IMR-90 (cell line): ENCODE results near the gene TMEM179. TPM values are rescaled to one million over a fixed set of nuclear protein-coding genes. Genes with fewer than 3 reads are reported as not detected.

Experiments used
- ATAC-seq: fragments of 200-7000 bp; cut with Tn5 transposase; 2 replicates; pipeline ENCODE4 v1.9.1; 2020; ENCODE audit warnings: low read depth, mild to moderate bottlenecking, moderate library complexity
- BruUV-seq: library from RNA; stranded (reverse); fragments of 400-500 nt; replicated peaks from 2 replicates; lab custom pipeline; 2021; lab: Mats Ljungman, UMichigan
- CTCF ChIA-PET: fragments of 300-600 bp; formaldehyde crosslinking; extraction: SDS; loops from one replicate; lab custom pipeline; 2021; ENCODE audit warnings: antibody characterized with exemption; lab: Yijun Ruan, JAX
- POLR2A ChIA-PET: fragments of 300-600 bp; sonication (Branson Sonifier 250); formaldehyde crosslinking; loops from one replicate; lab custom pipeline; 2022; ENCODE audit warnings: antibody characterized with exemption; ENCODE audit not compliant: unreplicated experiment; lab: Charles Lee
- DNase-seq: peaks from one replicate; pipeline ENCODE4 v3.0.0; 2013
- H2AFZ ChIP-seq: replicated peaks from 2 replicates; pipeline ENCODE3; 2013; ENCODE audit warnings: low read length, mild to moderate bottlenecking; ENCODE audit not compliant: poor library complexity
- H2AK5ac ChIP-seq: 2 replicates; pipeline ENCODE4 v1.6.1; 2013; ENCODE audit warnings: low read depth, low read length, inconsistent platforms
- H2AK9ac ChIP-seq: replicated peaks from 2 replicates; pipeline ENCODE3; 2013; ENCODE audit warnings: mild to moderate bottlenecking, low read depth, low read length, moderate library complexity; ENCODE audit not compliant: poor library complexity
- H2BK120ac ChIP-seq: 2 replicates; pipeline ENCODE4 v1.6.1; 2013; ENCODE audit warnings: low read depth, low read length, inconsistent platforms
- H2BK15ac ChIP-seq: 3 replicates; pipeline ENCODE4 v1.6.1; 2013; ENCODE audit warnings: low read depth, low read length, inconsistent platforms
- H2BK20ac ChIP-seq: 2 replicates; pipeline ENCODE4 v1.6.1; 2013; ENCODE audit warnings: low read depth, mild to moderate bottlenecking, inconsistent platforms, low read length, moderate library complexity
- H2BK5ac ChIP-seq: 2 replicates; pipeline ENCODE4 v1.6.1; 2013; ENCODE audit warnings: mild to moderate bottlenecking, low read depth, low read length, inconsistent platforms; ENCODE audit not compliant: poor library complexity, severe bottlenecking
- H3K14ac ChIP-seq: replicated peaks from 2 replicates; pipeline ENCODE4 v1.6.1; 2013; ENCODE audit warnings: low read depth, low read length, inconsistent platforms
- H3K18ac ChIP-seq: 2 replicates; pipeline ENCODE4 v1.6.1; 2013; ENCODE audit warnings: low read depth, low read length, control low read depth
- H3K23ac ChIP-seq: 2 replicates; pipeline ENCODE4 v1.6.1; 2013; ENCODE audit warnings: low read depth, low read length, inconsistent platforms
- H3K27ac ChIP-seq: 2 replicates; pipeline ENCODE4 v1.5.1; 2013; ENCODE audit warnings: mild to moderate bottlenecking, control low read depth, low read length; ENCODE audit not compliant: insufficient read depth
- H3K27me3 ChIP-seq: 2 replicates; pipeline ENCODE4 v1.6.1; 2013; ENCODE audit warnings: low read length; ENCODE audit not compliant: control insufficient read depth, insufficient read depth
- H3K36me3 ChIP-seq: 2 replicates; pipeline ENCODE4 v1.6.1; 2013; ENCODE audit warnings: low read length, mixed read lengths; ENCODE audit not compliant: control insufficient read depth, insufficient read depth
- H3K4ac ChIP-seq: 2 replicates; pipeline ENCODE4 v1.6.1; 2013; ENCODE audit warnings: low read depth, low read length, inconsistent platforms
- H3K4me1 ChIP-seq: 2 replicates; pipeline ENCODE4 v1.6.1; 2013; ENCODE audit warnings: low read length, mixed read lengths; ENCODE audit not compliant: control insufficient read depth, insufficient read depth
- H3K4me2 ChIP-seq: 2 replicates; pipeline ENCODE4 v1.6.1; 2013; ENCODE audit warnings: low read depth, mild to moderate bottlenecking, control low read depth, low read length, moderate library complexity
- H3K4me3 ChIP-seq: 2 replicates; pipeline ENCODE4 v1.5.1; 2013; ENCODE audit warnings: low read depth, mild to moderate bottlenecking, control low read depth, low read length, moderate library complexity; ENCODE audit not compliant: insufficient read depth
- H3K56ac ChIP-seq: 2 replicates; pipeline ENCODE4 v1.6.1; 2013; ENCODE audit warnings: low read length, inconsistent platforms; ENCODE audit not compliant: insufficient read depth; ENCODE audit errors: extremely low read depth
- H3K79me1 ChIP-seq, 2 experiments: 2 replicates each; pipeline ENCODE4 v1.6.1; 2013; ENCODE audit warnings: low read length in 2 of 2, inconsistent platforms in 1 of 2, low read depth in 1 of 2
- H3K9ac ChIP-seq: 2 replicates; pipeline ENCODE4 v1.6.1; 2013; ENCODE audit warnings: low read depth, low read length, control low read depth
- H3K9me1 ChIP-seq: 2 replicates; pipeline ENCODE4 v1.6.1; 2013; ENCODE audit warnings: low read length, inconsistent platforms; ENCODE audit not compliant: insufficient read depth
- H3K9me3 ChIP-seq: 2 replicates; pipeline ENCODE4 v1.6.1; 2013; ENCODE audit warnings: low read length; ENCODE audit not compliant: control insufficient read depth, insufficient read depth
- H4K20me1 ChIP-seq: 2 replicates; pipeline ENCODE4 v1.6.1; 2013; ENCODE audit warnings: low read length, inconsistent platforms; ENCODE audit not compliant: insufficient read depth
- H4K5ac ChIP-seq: 2 replicates; pipeline ENCODE4 v1.6.1; 2013; ENCODE audit warnings: mild to moderate bottlenecking, low read depth, low read length, control low read depth
- H4K8ac ChIP-seq, 2 experiments: 2 replicates each; pipeline ENCODE4 v1.6.1; 2013; ENCODE audit warnings: low read depth in 2 of 2, low read length in 2 of 2, control low read depth in 1 of 2, inconsistent platforms in 1 of 2
- H4K91ac ChIP-seq: 2 replicates; pipeline ENCODE4 v1.6.1; 2013; ENCODE audit warnings: low read depth, low read length, inconsistent platforms; ENCODE audit not compliant: insufficient read depth
- BHLHE40 ChIP-seq: fragments of 150-350 bp; IDR thresholded peaks from 2 replicates; pipeline ENCODE4 v1.6.1; 2016; ENCODE audit warnings: mild to moderate bottlenecking, low read depth, low read length
- CEBPB ChIP-seq: IDR thresholded peaks from 2 replicates; pipeline ENCODE4 v1.6.1; 2012; ENCODE audit warnings: low read depth, low read length, improper control_type of control experiment
- CHD1 ChIP-seq: IDR thresholded peaks from 2 replicates; pipeline ENCODE4 v1.6.1; 2012; ENCODE audit warnings: low read depth, low read length, improper control_type of control experiment
- CTCF ChIP-seq: conservative IDR thresholded peaks from 2 replicates; pipeline ENCODE4 v1.5.1; 2012; ENCODE audit warnings: mild to moderate bottlenecking, low read depth, low read length, improper control_type of control experiment
- ELK1 ChIP-seq: fragments of 150-350 bp; IDR thresholded peaks from 2 replicates; pipeline ENCODE4 v1.6.1; 2016; ENCODE audit warnings: low read depth, mild to moderate bottlenecking, low read length, moderate library complexity, borderline replicate concordance
- FOS ChIP-seq: fragments of 150-350 bp; IDR thresholded peaks from 2 replicates; pipeline ENCODE4 v1.6.1; 2016; ENCODE audit warnings: low read depth, low read length
- MAFK ChIP-seq: IDR thresholded peaks from 2 replicates; pipeline ENCODE4 v1.6.1; 2012; ENCODE audit warnings: low read depth, low read length, improper control_type of control experiment
- MAZ ChIP-seq: IDR thresholded peaks from 2 replicates; pipeline ENCODE4 v1.6.1; 2012; ENCODE audit warnings: low read depth, mild to moderate bottlenecking, low read length, improper control_type of control experiment, moderate library complexity, borderline replicate concordance
- MXI1 ChIP-seq: IDR thresholded peaks from 2 replicates; pipeline ENCODE4 v1.6.1; 2012; ENCODE audit warnings: low read depth, mild to moderate bottlenecking, low read length, moderate library complexity, borderline replicate concordance
- NFE2L2 ChIP-seq: fragments of 150-350 bp; IDR thresholded peaks from 2 replicates; pipeline ENCODE4 v1.6.1; 2016; ENCODE audit warnings: low read depth, mild to moderate bottlenecking, low read length
- POLR2A ChIP-seq: IDR thresholded peaks from 2 replicates; pipeline ENCODE4 v1.6.1; 2012; ENCODE audit warnings: mild to moderate bottlenecking, low read depth, low read length
- RAD21 ChIP-seq: IDR thresholded peaks from 2 replicates; pipeline ENCODE4 v1.6.1; 2012; ENCODE audit warnings: low read length, improper control_type of control experiment
- RCOR1 ChIP-seq: IDR thresholded peaks from 2 replicates; pipeline ENCODE4 v1.6.1; 2012; ENCODE audit warnings: mild to moderate bottlenecking, low read length, improper control_type of control experiment; ENCODE audit not compliant: insufficient replicate concordance
- RFX5 ChIP-seq: IDR thresholded peaks from 2 replicates; pipeline ENCODE4 v1.8.0; 2012; ENCODE audit warnings: low read depth, mild to moderate bottlenecking, low read length, moderate library complexity
- SMC3 ChIP-seq: fragments of 150-350 bp; IDR thresholded peaks from 2 replicates; pipeline ENCODE4 v1.6.1; 2016; ENCODE audit warnings: low read depth, mild to moderate bottlenecking, antibody characterized with exemption, low read length, moderate library complexity
- USF2 ChIP-seq: fragments of 150-350 bp; IDR thresholded peaks from 2 replicates; pipeline ENCODE4 v1.6.1; 2017; ENCODE audit warnings: mild to moderate bottlenecking, antibody characterized with exemption, low read length, low read depth
- WGBS, 2 experiments: methylation state at CpG; one replicate each; pipeline versions ENCODE4 v1.1.5 to v1.1.7; 2013; ENCODE audit warnings: missing lambda C conversion rate in 2 of 2; ENCODE audit not compliant: insufficient read length in 1 of 2; ENCODE audit errors: extremely low coverage in 2 of 2; 5-methylcytosine and 5-hydroxymethylcytosine counted together
- dilution Hi-C: fragments of 300-500 bp; cut with HindIII; formaldehyde crosslinking; loops from one replicate; pipeline ENCODE4 v1.14.3; 2018; ENCODE audit warnings: low sequenced_read_pairs; ENCODE audit not compliant: unreplicated experiment
- in situ Hi-C: fragments of 300-500 bp; cut with MboI; formaldehyde crosslinking; loops from 3 replicates; pipeline ENCODE4 v1.14.3; 2019; ENCODE audit warnings: low sequenced_read_pairs, inconsistent platforms, mixed read lengths
- intact Hi-C: fragments of 100-400 bp; cut with micrococcal nuclease; formaldehyde crosslinking; loops from 2 replicates; pipeline ENCODE4 v1.10.0; 2022
- polyA plus RNA-seq, 3 experiments: library from polyadenylated mRNA; depleted of rRNA; stranded (reverse); fragments of >200 nt; gene quantifications; 2 replicates each; pipeline ENCODE4 v1.2.3, GENCODE V29; 2012; ENCODE audit warnings: low replicate concordance in 1 of 3
- total RNA-seq: library from RNA; depleted of rRNA; stranded (reverse); fragments of >200 nt; gene quantifications from 2 replicates; pipeline ENCODE4 v1.2.3, GENCODE V29; 2012

The TMEM179 gene
- total and polyA plus RNA-seq, 2 of the 4 experiments (the other 2 are of a cell fraction), result not detected

GRCh38 chr14:104602933-104603325 is 1.6 kb downstream of the TMEM179 start:
- peaks cover 22% of the 10 kb centered on the region for H3K27me3 ChIP-seq
- no peak overlapping the region for H4K5ac ChIP-seq
- H3K14ac ChIP-seq, result no peak overlapping the region
- H3K9ac ChIP-seq, result no peak overlapping the region
- intact Hi-C loops (no loop called here), dilution Hi-C loops (no loop called here), in situ Hi-C loops (no loop called here)
- H4K91ac ChIP-seq, result no peak overlapping the region
- H2BK5ac ChIP-seq, result no peak overlapping the region
- no peak overlapping the region for H3K56ac ChIP-seq
- WGBS, 2 experiments, result no CpG with 5 or more reads among the region's 7 CpGs
- H2BK15ac ChIP-seq, result no peak overlapping the region
- H3K4ac ChIP-seq, result no peak overlapping the region
- no peak for ATAC-seq
- no peaks in the 10 kb centered on the region for H3K4me1 ChIP-seq
- no peak overlapping the region for H2BK120ac ChIP-seq
- no peaks in the 10 kb centered on the region for H4K20me1 ChIP-seq
- no peak overlapping the region for H3K27ac ChIP-seq
- BruUV-seq, result no TSS peak
- no peak overlapping the region for H2AK9ac ChIP-seq
- no peak overlapping the region for H4K8ac ChIP-seq
- no peak overlapping the region for H2BK20ac ChIP-seq
- no peak overlapping the region for H3K4me3 ChIP-seq
- DNase-seq, result no peak
- TF ChIP-seq RFX5 (no peak), MAZ (no peak), CEBPB (no peak), MXI1 (no peak), ELK1 (no peak), CHD1 (no peak), POLR2A (no peak), BHLHE40 (no peak), CTCF (no peak), FOS (no peak), MAFK (no peak), RCOR1 (no peak), RAD21 (no peak), NFE2L2 (no peak), USF2 (no peak), SMC3 (no peak)
- ChIA-PET POLR2A (no interaction called here), CTCF (no interaction called here)
- no peaks in the 10 kb centered on the region for H3K9me3 ChIP-seq
- no peak overlapping the region for H2AFZ ChIP-seq
- no peaks in the 10 kb centered on the region for H3K79me1 ChIP-seq
- no peak overlapping the region for H3K23ac ChIP-seq
- H2AK5ac ChIP-seq, result no peak overlapping the region
- no peak overlapping the region for H3K4me2 ChIP-seq
- H3K9me1 ChIP-seq, result no peaks in the 10 kb centered on the region
- H3K36me3 ChIP-seq, result no peaks in the 10 kb centered on the region
- H3K18ac ChIP-seq, result no peak overlapping the region
